RPMI7951 (cell line): ENCODE measurements around the gene SLC38A10. TPM values are rescaled to one million over a fixed set of nuclear protein-coding genes. Genes with fewer than 3 reads are reported as not detected.
"Not testable (repeated sequence)": the region's sequence is repeated elsewhere in the genome, so short reads cannot be mapped to it uniquely, and the experiment has no call there.

Experiments
- DNase-seq: peaks from one replicate; pipeline ENCODE4 v3.0.0-alpha.2; 2012; ENCODE audit warnings: low read depth
- total RNA-seq: library from RNA; depleted of rRNA; stranded (reverse); fragments of >200 nt; shearing (Covaris generic); gene quantifications from 2 replicates; pipeline ENCODE4 v1.2.3, GENCODE V29; 2014

Gene SLC38A10
- total RNA-seq, 1 experiment from 2014 or later: 24.0 TPM

DNA sequence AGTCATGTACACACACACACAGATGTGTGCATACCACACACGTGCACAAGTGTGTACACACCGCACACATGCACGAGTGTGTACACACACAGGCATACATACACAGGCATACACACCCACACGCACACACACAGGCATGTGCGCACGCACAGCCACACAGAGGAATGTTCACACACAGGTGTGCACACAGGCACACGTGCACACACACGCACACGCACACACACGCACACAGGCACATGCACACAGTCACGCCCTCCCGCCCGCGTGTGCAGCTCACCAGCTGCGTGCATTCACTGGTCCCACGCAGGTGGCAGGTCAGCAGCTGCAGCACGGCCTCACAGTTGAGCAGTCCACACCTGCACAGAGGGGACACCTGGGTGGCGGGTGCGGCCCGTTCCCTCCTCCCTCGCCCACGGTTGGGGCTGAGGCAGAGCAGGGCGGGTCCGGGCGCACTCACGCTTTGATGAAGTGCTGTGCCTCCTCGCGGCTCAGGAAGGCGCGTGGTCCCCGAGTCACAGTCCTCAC lies 63.9 kb downstream of the SLC38A10 start:
- DNase-seq: no peak

DNA sequence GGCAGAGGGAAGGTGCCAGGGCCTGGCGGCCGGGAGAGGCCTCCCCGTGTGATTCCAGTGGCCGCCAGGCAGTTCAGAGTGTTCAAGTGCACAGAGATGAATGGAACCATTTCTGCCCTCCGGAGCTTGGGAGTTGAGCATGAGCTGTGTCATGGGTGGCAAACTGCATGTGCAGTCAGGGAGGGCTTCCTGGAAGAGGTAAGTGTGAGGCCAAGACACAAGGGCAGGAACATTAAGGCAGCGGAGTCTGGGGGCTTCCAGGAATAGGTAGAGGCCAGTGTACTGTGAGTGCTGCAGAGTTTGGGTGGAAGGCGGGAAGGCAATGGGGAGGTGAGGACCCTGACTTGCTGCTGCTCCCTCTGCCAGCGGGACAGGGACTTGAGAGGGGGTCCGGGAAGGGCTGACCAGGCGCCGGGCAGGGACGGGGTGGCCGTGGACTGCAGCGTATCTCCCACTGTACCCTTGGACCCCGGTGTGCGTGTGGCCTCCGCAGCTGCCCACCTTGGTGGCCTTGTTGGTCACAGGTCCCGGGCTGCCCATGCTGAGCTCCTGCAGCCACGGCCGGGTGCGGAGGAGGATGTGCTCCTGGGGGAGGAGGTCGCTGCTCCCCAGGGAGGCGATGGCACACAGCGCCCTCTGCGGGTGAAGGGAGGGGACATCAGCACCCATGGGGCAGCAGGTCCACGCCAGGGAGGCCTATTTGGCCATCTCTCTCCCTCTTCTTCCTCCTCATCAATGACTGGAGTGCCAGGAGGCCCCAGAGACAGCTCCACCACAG lies 64.9 kb downstream of the SLC38A10 start:
- DNase-seq: no peak

DNA sequence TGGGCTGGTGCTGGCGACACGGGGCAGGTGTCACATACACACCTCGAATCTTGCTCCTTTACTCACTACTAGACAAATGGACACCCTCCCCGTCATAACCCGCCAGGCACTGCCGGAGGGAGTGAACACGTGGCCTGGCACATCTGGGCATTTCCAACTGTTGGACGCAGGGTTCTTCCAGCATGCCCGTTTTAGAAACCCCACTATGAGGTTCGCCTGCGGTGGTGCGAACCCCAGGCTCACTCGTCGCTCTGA lies 65.5 kb downstream of the SLC38A10 start:
- DNase-seq: no peak

DNA sequence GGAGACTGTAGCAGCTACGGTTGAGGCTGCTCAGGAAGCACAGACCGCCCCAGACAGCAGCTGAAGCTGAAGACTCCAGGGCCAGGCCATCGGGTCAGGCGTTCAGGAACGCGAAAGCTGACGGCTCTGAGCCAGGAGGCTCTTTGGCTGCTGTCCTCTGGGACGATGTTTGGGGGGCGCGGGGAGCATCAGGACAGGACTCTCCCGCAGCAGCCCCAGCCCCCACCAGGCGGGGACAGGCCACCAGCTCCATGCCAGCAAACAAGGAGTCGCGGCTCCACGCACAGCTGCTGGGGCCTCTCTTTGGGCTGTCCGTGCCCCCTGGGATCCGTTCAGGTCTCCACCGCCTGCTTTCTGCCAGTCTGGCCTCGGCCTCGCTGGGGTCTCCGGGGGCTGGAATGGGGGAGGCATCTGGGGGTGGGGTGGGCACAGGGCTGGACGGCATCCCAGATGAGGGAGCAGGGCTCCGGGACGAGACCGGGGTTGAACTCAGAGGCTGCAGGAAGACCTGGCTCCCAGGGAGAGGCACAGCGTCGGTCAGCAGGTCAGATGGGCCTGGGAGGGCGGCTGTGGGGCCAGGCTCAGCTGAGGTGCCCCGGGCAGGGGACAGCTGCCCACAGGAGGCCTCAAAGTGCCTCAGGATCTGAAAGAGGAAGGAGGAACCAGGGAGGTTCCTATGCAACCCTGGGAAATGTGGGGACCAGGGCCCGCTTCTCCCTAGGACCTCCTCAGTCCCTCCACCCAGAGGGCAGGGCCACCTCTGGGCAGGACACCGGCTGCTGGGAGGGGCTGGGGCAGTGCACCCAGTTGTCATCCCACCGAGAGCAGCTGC lies 66.1 kb downstream of the SLC38A10 start:
- no peak for DNase-seq

DNA sequence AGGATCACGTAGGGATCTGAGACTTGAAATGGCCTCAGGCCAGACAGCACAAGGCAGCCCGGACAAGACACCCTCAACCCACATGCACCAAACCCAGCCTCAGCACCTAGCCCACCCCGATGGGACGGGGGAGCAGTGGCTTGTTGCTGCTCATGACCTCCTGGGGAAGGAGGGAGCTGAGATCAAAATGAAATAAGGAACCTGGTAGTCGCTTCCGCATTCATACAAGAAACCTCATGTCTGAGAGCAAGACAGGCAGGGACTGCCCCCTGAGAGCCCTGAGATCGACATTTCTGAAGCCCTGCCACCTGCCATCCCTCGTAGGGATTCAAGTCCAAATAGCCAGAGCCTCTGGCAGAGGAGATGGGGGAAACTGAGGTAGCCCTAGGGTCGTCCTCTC lies 66.7 kb downstream of the SLC38A10 start:
- DNase-seq: no peak

DNA sequence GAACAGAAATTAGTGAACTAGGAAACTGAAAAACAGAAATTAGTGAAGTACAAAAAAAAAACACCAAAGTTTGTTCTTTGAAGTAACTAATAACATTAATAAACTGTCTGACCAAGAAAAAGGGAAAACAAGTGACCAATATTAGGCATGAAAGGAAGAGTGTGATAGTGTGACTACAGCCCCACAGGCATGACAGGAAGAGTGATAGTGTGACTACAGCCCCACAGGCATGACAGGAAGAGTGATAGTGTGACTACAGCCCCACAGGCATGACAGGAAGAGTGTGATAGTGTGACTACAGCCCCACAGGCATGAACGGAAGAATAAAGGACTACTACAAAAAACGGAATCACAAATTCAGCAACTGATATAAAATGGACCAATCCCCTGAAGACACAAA lies 67.5 kb downstream of the SLC38A10 start:
- DNase-seq: not testable (repeated sequence)

DNA sequence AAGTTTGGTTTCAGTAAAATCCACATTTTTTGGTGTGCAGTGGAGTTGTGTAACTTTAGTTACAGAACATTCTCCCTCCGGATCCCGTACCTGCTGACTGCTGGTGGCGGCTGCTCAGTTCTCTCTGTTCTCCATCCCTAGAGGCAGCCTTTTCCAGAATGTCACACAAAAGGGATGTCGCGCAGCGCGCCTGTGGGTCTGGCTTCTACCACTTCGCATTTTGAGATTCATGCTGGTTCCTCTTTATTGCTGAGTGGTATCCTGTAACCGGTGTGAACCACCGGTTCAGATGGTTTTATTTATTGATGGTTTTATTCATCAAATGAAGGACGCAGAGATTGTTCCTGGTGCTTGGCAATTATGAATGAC lies 71.4 kb downstream of the SLC38A10 start:
- DNase-seq: no peak

DNA sequence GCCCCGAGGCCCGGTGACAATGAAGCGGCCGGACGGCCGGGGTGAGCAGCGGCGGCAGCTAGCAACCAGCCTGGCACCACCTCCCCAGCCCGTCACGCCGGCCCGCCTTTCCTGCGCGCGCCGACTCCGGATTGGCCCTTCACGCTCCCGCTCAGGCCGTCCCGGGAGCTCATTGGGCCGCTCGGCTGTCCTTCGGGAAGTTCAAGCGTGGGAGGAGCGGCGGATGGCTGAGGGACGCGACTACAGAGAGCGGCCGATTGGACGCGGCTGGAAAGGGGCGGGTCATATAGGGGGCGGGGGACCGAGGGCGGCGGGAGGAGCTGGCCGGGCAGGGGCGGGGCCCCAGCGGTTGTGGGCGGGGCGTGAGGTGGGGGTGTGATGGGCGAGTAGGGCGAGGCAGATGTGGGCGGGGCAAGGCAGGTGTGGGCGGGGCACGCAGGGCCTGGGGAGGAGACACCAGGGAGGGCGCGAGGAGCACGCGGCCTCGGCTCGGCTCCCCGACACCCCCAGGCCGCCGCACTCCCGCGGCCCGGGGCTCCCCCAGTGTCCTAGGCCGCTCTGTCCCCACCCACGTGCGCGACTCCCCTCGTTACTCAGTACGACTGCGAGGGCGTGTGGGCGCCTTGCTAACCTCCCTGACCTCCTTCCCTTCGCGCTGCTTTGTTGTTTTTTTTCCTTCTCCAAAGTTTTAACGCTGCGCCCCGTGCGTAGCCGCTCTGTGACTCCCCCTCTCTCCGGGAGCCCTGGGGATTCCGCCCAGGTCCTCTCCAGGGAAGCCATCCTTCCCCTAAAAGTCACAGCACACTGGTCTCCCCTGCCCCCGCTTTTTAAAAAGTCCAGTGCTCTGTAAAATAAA lies 72.0 kb downstream of the SLC38A10 start, which contains the start of gene CEP131:
CEP131 (minus strand) TSS at position 60 of the 856 bp plus-strand sequence. CDS start 2,909 bp downstream, outside the sequence.
- peak; percentile 96 for DNase-seq

DNA sequence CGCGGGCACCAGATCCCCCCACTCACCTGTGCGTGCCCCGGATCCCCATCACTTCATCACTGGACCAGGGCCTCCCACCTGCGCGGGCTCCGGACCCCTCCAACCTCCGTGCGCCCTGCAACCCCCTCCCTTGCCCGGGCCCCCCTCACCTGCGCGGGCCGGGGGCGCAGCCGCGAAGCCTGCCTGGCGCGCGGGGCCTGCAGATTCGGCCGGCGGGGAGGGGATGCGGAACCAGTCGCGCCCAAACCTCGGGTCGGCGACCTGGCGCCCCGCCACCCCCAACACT lies 72.5 kb downstream of the SLC38A10 start:
- no peak for DNase-seq

DNA sequence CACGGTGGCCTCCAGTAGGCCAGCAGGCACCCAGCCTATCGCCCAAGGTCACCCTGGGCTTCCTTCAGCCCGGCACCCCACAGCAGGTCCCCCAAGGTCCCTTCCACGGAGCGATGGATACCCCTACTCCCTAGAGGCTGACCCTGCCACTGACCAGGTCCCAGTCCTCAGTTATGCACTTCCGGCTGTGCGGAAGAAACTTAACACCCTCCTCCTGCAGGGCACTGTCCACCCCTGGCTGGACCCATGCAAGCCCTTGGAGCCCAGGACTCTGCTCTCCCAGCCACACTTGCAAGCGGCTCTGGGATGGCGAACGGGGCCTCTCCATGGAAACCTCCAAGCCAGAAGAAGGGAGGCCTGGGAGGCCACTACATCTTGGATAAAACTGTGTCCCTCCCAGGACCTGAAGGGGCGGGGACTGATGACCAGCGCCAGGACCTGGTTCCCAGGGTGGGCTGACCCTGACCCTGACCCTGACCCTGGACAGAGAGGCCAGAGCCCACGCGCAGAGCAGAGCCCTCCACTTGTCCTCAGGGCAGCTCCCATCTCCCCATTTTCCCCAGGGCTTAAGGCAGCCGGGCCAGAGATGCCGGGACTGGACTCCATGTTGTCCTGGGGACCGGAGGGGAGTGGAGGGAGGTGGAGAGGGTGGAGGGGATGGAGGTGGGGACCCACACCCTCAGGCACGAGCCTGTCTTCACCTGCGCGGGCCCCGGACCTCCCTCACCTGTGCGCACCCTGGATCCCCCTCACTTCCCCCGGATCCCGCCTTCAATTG lies 73.1 kb downstream of the SLC38A10 start:
- no peak for DNase-seq

DNA sequence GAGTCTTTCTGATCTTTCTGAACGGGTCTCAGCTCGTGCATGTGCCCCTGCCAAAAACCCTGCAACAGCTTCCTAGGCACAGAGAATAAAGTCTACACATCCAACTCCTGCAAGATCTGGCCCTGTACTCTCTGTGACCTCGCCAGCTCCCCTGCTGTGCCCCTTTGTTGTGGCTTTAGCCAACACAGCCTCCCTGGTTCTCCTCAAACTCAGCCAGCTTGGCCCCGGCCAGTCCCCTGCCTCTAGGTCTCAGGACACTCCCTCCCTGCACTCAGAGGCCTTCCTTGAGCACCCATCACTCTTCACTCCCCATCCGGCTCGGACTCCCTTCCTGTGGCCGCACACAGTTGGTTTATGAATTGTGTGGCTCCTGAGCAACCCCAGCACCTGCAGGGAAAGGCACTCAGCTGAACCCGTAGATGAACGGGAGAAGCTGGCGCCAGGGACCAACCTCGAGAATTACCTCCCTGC lies 73.7 kb downstream of the SLC38A10 start:
- DNase-seq: no peak

DNA sequence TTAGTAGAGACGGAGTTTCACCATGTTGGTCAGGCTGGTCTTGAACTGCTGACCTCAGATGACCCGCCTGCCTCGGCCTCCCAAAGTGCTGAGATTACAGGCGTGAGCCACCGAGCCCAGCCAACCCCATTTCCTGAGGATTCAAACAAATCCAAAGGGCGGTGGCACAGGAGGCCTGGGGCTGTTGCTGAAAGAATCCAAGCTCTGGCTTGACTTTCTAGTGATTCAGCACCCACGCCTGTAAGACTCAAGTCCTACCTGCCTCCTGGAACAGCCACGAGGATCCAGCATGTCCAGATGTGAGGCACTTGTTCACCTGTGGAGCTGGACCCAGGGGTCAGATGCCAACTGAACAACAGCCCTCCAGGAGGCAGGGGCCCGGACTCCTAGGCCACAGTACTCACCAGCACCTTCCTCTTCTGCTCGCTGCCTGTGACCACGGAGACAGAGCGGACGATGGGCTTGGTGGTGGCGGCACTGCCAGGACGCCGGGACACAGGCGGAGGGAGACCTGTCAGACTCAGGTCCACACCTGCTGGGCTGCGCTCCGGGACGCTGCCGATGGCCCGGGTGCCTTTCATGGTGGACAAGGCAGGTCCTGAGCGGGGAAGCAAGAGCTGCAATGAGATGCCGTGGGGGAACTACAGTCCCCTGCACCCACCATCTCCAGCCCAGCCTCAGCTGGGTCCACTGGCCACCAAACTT lies 75.5 kb downstream of the SLC38A10 start:
- DNase-seq: no peak

DNA sequence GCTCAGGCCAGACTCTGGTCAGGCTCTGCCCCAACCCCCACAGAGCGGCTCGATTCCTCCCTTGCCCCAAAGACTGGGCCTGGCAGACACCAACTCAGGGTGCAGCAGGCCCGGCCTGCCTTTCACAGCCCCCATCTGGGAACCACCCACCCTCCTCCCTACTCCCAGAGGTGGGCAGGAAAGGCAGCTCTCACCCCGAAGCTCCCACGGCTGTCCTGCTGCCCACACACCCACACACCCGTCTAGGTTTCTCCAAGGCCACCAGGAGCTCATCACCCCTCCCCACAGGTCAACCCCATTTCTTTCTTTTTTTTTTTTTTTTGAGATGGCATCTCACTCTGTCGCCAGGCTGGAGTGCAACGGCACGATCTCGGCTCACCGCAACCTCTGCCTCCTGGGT lies 76.1 kb downstream of the SLC38A10 start:
- DNase-seq: no peak

DNA sequence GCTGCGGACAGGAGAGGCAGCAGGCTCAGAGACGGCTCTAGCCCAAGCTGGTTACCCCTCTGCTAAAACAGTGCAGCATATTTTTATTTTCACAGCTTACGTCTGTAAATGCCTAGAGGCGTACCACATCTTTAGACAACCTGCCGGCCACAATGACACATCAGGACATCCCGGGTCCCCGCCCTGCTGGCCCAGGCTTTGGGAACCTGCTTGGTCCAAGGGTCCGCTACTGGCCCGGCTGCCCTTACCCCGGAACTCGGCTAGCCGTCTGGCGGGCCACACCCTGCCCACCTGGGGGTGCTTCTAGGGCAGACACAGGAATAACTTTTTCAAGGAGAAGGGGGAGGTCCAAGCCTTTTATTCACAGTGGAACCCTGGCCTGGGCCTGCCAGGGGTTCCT lies 76.6 kb downstream of the SLC38A10 start:
- no peak for DNase-seq

DNA sequence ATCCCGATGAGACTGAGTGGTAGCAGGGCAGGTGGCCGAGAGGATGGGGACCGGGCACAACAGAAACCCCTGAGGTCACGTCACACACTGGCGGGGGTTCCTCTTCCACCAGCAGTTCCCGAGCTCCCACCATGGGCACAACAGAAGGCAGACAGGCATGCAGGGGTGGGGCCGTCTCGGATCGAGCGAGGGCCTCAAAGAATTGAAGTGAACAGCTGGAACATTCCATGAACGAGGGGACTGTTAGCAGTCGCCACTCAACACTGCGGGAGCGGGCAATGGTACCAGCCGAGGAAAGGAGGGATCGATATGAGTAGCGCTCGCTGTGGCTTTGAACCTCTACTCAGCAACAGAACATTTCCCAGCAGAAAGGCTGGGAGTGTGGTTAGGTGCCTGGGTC lies 77.6 kb downstream of the SLC38A10 start:
- DNase-seq: no peak

DNA sequence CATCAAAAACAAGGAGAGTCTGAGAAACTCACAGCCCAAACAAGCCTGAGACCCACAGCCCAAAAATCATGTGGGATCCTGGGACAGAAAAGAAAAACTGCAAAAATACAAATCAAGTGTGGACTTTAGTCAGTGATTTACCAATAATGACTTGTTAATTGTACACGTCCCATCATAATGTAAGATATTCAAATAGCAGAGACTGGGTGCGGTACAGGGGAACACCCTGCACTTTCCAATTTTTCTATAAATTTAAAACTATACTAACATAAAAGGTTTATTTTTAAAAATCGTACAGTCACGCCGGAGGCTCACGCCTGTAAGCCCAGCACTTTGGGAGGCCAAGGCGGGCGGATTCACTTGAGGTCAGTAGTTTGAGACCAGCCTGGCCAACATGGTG lies 81.1 kb downstream of the SLC38A10 start:
- no peak for DNase-seq

DNA sequence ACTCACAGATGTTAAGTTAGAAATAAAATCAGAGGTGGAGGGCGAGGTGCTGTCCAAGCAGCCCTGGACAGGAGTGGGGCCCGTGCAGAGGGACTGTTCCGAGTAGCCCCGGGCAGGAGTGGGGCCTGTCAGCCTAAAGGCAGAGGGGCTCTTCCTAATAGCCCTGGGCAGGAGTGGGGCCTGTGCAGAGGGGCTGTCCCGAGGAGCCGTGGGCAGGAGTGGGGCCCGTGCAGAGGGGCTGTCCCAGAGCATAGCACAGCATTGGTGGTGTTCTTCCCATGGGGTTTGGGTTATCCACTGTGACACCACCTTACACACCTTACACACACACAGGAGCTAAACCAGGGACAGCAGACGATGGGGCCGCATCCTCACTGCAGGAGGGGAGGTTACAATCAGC lies 82.7 kb downstream of the SLC38A10 start:
- DNase-seq: no peak

DNA sequence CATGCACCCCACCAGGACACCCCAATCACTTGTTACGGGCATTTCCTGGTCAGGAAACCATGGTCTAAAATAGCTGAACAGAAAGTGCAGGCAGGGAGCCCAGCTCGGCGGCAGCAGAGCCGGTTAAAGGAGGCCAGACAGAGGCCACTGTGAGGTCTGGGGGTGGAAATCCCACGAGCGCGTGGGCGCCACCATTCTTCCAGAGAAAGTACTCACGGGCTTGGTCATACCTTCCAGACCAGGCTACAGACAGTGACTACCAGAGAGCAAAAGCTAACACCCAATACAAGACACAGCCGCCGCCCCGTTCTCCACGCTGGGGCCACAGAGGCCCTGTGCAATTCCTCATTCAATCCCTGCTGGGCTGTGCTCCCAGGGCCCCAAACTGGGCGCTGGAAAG lies 84.2 kb downstream of the SLC38A10 start:
- no peak for DNase-seq

DNA sequence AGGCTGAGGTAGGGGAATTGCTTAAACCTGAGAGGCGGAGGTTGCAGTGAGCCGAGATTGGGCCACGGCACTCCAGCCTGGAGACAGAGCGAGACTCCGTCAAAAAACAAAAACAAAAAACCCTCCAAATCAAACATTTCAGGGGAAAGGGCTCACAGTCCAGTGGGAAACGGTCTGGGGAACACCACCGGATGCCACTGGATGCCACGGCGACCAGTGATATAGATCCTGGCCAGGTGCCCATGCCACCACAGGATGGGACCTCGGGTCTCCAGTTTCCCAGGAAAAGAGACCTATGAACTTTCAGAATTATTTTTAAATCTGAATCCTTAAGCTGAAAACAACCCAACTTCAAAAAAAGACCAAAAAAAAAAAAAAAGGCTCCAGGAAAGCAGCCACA lies 84.6 kb downstream of the SLC38A10 start:
- DNase-seq: no peak

DNA sequence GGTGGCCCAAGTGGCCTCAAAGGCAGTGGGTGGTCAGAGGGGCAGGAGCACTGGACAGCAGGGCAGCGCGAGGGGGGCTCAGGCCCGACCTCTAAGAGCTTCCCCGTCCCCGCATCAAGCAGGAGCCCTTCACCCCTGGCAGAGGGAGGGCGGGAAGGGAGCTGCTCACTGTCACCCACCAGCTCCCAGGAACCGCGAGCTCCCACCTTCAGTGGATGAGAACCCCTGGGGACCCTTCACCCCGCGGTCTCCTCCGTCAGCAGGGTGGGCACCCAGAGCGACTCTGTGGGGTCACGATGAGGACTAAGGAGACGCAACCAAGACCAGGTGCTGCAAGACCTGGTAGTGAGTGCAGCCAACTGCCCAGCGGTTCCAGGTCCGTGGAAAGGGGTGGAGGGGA lies 86.0 kb downstream of the SLC38A10 start:
- DNase-seq: no peak

DNA sequence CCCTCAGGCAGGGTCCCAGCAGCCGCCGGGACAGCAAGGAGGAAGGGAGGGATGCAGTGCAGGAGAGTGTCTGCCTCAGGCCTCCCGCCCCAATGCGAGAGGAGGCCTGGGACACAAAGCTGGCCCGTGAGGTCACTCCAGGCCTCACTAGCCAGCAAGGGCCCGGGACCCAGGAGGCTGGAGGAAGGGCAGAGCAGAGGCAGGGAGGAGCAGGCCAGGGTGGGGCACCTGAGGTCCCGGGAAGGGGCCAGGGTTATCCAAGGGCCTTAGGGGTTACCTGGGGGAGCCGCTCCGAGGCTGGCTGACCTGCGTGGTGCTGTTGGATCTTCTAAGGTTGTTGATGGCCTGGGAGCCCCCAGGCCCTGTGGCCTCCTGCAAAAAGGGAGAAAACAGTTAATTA lies 86.5 kb downstream of the SLC38A10 start:
- DNase-seq: no peak
